ENCODE measurements around the gene DYRK1A.

DYRK1A gene

DNA sequence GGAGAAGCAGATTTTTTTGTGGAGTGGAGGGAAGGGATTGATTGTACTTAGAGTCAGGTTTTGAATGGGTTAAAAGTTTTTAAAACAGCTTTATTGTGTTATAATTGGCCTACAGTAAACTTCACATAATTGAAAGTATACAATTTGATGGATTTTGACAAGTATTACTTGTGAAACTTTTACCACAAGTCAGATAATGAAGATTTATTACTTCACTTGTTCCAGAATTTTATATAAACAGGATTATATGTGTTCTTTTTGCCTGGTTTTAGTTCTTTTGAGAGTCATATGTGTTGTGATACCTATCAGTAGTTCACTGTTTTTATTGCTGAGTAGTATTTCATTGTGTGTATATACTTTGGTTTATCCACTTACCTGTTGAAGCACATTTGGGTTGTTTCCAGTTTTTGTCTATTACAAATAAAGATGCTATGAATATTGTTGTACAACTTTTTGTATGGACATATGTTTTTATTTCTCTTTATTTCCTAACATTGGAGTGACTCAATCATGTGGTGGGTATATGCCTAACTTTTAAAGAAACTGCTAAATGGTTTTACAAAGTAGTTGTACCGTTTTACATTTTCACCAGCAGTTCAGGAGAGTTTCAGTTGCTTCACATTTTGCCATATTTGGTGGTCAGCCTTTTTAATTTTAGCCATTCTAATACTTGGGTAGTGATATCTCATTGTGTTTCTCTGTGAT lies 71.0 kb downstream of the DYRK1A start:
- no peak overlapping the region for H3K4me3 ChIP-seq (ENCODE audit: low read depth, low read length)
- H3K36me3 ChIP-seq: no peaks in the 10 kb centered on the region
- no peak overlapping the region for H3K27ac ChIP-seq
- no peak for DNase-seq
- no peaks in the 10 kb centered on the region for H3K27me3 ChIP-seq (ENCODE audit: insufficient read depth, low read depth, severe bottlenecking)
- TF ChIP-seq, protein P1, sequence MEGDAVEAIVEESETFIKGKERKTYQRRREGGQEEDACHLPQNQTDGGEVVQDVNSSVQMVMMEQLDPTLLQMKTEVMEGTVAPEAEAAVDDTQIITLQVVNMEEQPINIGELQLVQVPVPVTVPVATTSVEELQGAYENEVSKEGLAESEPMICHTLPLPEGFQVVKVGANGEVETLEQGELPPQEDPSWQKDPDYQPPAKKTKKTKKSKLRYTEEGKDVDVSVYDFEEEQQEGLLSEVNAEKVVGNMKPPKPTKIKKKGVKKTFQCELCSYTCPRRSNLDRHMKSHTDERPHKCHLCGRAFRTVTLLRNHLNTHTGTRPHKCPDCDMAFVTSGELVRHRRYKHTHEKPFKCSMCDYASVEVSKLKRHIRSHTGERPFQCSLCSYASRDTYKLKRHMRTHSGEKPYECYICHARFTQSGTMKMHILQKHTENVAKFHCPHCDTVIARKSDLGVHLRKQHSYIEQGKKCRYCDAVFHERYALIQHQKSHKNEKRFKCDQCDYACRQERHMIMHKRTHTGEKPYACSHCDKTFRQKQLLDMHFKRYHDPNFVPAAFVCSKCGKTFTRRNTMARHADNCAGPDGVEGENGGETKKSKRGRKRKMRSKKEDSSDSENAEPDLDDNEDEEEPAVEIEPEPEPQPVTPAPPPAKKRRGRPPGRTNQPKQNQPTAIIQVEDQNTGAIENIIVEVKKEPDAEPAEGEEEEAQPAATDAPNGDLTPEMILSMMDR (IDR thresholded peaks at IDR 0.05; ENCODE audit: low read depth, low read length): no peak
- no peaks in the 10 kb centered on the region for H3K9me3 ChIP-seq (ENCODE audit: severe bottlenecking)

DNA sequence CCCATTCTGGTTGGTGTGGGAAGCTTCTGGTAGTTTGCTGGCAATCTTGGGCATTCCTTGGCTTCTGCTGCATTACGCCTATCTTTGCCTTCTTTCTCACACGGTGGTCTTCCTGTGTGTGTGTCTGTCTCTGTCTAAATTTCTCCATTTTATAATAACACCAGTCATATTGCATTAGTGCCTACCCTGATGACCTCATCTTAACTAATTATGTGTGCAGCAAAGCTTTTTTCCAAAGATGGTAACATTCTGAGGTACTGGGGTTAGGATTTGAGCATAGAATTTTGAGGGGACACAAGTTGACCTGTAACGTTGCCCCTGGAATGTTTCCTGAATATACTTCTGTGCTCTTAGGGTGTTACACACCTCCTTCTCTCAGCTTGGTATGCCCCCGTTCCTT lies 77.1 kb downstream of the DYRK1A start:
- DNase-seq: no peak
- Histone ChIP-seq H3K9me3 (ENCODE audit: severe bottlenecking) (no peaks in the 10 kb centered on the region), H3K36me3 (no peaks in the 10 kb centered on the region), H3K4me3 (ENCODE audit: low read depth, low read length) (no peak overlapping the region), H3K27me3 (ENCODE audit: insufficient read depth, low read depth, severe bottlenecking) (no peaks in the 10 kb centered on the region), H3K27ac (no peak overlapping the region)
- TF ChIP-seq, protein P1 (IDR thresholded peaks at IDR 0.05; ENCODE audit: low read depth, low read length): no peak

DNA sequence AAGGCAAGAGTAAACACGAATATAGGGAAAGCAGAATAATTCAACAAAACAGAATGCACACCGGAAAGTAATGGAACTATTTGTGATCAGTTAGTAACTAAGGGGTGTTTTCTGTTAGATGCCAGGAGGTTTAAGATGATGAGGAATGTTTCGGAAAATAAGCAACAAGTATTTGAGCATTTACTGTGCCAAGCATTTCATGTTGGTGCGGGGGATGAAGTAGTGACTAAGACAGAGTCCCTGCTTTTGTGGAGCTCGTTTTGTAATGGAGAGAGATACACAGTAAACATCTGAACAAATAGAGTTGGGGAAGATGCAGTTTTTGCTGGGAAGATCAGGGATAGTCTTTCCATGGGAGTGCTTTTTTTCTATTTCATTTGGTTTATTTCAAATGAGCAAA lies 78.7 kb downstream of the DYRK1A start:
- no peak for DNase-seq
- Histone ChIP-seq H3K36me3 (peaks cover 12% of the 10 kb centered on the region), H3K27ac (no peak overlapping the region), H3K9me3 (ENCODE audit: severe bottlenecking) (no peaks in the 10 kb centered on the region), H3K4me3 (ENCODE audit: low read depth, low read length) (no peak overlapping the region), H3K27me3 (ENCODE audit: insufficient read depth, low read depth, severe bottlenecking) (no peaks in the 10 kb centered on the region)
- TF ChIP-seq, protein P1 (IDR thresholded peaks at IDR 0.05; ENCODE audit: low read depth, low read length): no peak

GRCh38 chr21:37446552-37446951 lies 80.0 kb downstream of the DYRK1A start:
- no peak overlapping the region for H3K27ac ChIP-seq

DNA sequence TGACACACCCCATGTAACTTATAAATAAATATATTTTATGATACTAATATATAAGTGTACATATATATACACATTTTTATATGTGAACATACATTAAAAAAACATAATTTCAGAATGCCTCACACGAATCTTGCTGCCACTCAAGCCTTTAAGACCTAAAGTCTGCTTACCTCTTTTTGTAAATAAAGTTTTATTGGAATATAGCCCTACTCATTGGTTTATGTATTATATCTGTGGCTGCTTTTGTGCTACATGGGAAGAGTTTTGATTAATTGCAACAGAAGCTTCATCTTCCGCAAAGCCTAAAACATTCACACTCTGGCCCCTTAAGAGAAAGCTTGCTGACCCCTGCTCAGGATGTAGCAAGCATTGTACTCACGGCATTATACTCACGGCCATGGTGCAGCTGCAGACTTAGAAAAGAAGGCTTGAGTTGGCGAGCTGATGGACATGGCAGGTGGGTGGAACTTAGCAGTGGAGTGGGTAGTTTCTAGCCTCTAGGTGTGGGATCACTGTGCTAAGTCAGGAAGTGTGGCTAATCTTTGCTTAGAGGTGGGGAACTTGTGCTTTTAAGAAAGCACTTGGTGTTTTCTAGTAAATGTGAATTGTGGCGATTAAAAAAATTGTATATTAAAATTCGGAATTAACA lies 80.8 kb downstream of the DYRK1A start:
- no peak overlapping the region for H3K27ac ChIP-seq
- no peak overlapping the region for H3K4me3 ChIP-seq (ENCODE audit: low read depth, low read length)
- no peak for DNase-seq
- no peaks in the 10 kb centered on the region for H3K9me3 ChIP-seq (ENCODE audit: severe bottlenecking)
- TF ChIP-seq, protein P1 (IDR thresholded peaks at IDR 0.05; ENCODE audit: low read depth, low read length): no peak
- peaks cover 14% of the 10 kb centered on the region for H3K36me3 ChIP-seq
- H3K27me3 ChIP-seq (ENCODE audit: insufficient read depth, low read depth, severe bottlenecking): no peaks in the 10 kb centered on the region

More at GRCh38 chr21:37446552-37446951, 80.0 kb downstream of the DYRK1A start:
- Histone ChIP-seq H3K27me3 (ENCODE audit: insufficient read depth, low read depth, severe bottlenecking) (no peaks in the 10 kb centered on the region), H3K36me3 (peaks cover 14% of the 10 kb centered on the region), H3K4me3 (ENCODE audit: low read depth, low read length) (no peak overlapping the region), H3K9me3 (ENCODE audit: severe bottlenecking) (no peaks in the 10 kb centered on the region)
- DNase-seq: no peak
- TF ChIP-seq, protein P1 (IDR thresholded peaks at IDR 0.05; ENCODE audit: low read depth, low read length): no peak
